HG02852 (cell line): ENCODE results near the gene FOXK2.
"Not testable (repeated sequence)": the region's sequence is repeated elsewhere in the genome, so short reads cannot be mapped to it uniquely, and the experiment has no call there.

ENCODE experiments used
- ATAC-seq: cut with Tn5 transposase; IDR thresholded peaks from one replicate; pipeline ENCODE4 v1.9.1; 2021; ENCODE audit warnings: mild to moderate bottlenecking, moderate library complexity; ENCODE audit not compliant: unreplicated experiment

The FOXK2 gene

GRCh38 chr17:82494236-82495055, 25.1 kb upstream of the FOXK2 start:
- ATAC-seq = peak; percentile 62

GRCh38 chr17:82495844-82496528, 23.5 kb upstream of the FOXK2 start:
- no peak for ATAC-seq

- peak; percentile 58 for ATAC-seq
Measured at GRCh38 chr17:82496529-82497434, 22.8 kb upstream of the FOXK2 start.

- ATAC-seq = peak; percentile 6
Measured at GRCh38 chr17:82497483-82498405, 21.8 kb upstream of the FOXK2 start.

GRCh38 chr17:82502207-82502606, 17.3 kb upstream of the FOXK2 start:
- ATAC-seq = no peak

- no peak for ATAC-seq
Measured at GRCh38 chr17:82503094-82503727, 16.3 kb upstream of the FOXK2 start.

GRCh38 chr17:82503728-82504308, 15.7 kb upstream of the FOXK2 start:
- no peak for ATAC-seq

- ATAC-seq = no peak
Measured at GRCh38 chr17:82505296-82505695, 14.2 kb upstream of the FOXK2 start.

GRCh38 chr17:82506402-82506801, 13.1 kb upstream of the FOXK2 start:
- peak; percentile 87 for ATAC-seq

- no peak for ATAC-seq
Measured at GRCh38 chr17:82507631-82508175, 11.8 kb upstream of the FOXK2 start.

GRCh38 chr17:82511642-82512041, 7.9 kb upstream of the FOXK2 start:
- not testable (repeated sequence) for ATAC-seq

- not testable (repeated sequence) for ATAC-seq
Measured at GRCh38 chr17:82513864-82514263, 5.7 kb upstream of the FOXK2 start.

- ATAC-seq = no peak
Measured at GRCh38 chr17:82517230-82517865, 2.2 kb upstream of the FOXK2 start.

GRCh38 chr17:82519971-82520903, 705 bp downstream of the FOXK2 start:
- ATAC-seq = peak; percentile 23

GRCh38 chr17:82524540-82524939, 5.0 kb downstream of the FOXK2 start:
- ATAC-seq = no peak

GRCh38 chr17:82525712-82526111, 6.2 kb downstream of the FOXK2 start:
- ATAC-seq = no peak

- ATAC-seq = no peak
Measured at GRCh38 chr17:82527898-82528297, 8.4 kb downstream of the FOXK2 start.
